DOHH2 (cell line): ENCODE data around the gene SRRD.
A peak's percentile ranks its signal among the peaks of the same experiment; 100 is the strongest.

Source experiments
- H3F3A ChIP-seq: fragments of 200-600 bp; sonication (generic), shearing (Covaris generic); 2 replicates; pipeline ENCODE4 v1.6.0; 2016; ENCODE audit warnings: antibody characterized with exemption, mild to moderate bottlenecking; ENCODE audit not compliant: control insufficient read depth, insufficient read depth
- H3K27ac ChIP-seq: fragments of 200-600 bp; sonication (generic); 2 replicates; pipeline ENCODE4 v1.5.1; 2014; ENCODE audit warnings: low read depth, mild to moderate bottlenecking, low read length, moderate library complexity
- H3K27me3 ChIP-seq: fragments of 200-600 bp; sonication (generic); 2 replicates; pipeline ENCODE4 v1.6.1; 2014; ENCODE audit warnings: mild to moderate bottlenecking, low read length, mixed read lengths; ENCODE audit not compliant: control insufficient read depth
- H3K36me3 ChIP-seq: fragments of 200-600 bp; sonication (generic); 2 replicates; pipeline ENCODE4 v1.6.1; 2014; ENCODE audit warnings: mild to moderate bottlenecking, low read length, moderate library complexity, mixed read lengths; ENCODE audit not compliant: control insufficient read depth
- H3K4me1 ChIP-seq: fragments of 200-600 bp; sonication (generic); 2 replicates; pipeline ENCODE4 v1.6.1; 2014; ENCODE audit warnings: mild to moderate bottlenecking, low read length, mixed read lengths; ENCODE audit not compliant: control insufficient read depth
- H3K4me2 ChIP-seq: fragments of 200-600 bp; sonication (generic); 2 replicates; pipeline ENCODE4 v1.6.0; 2014; ENCODE audit warnings: mild to moderate bottlenecking, low read length, moderate library complexity
- H3K4me3 ChIP-seq: fragments of 200-600 bp; sonication (generic); 2 replicates; pipeline ENCODE4 v1.5.1; 2014; ENCODE audit warnings: mild to moderate bottlenecking, low read length, mixed read lengths
- H3K79me2 ChIP-seq: fragments of 200-600 bp; sonication (generic); 2 replicates; pipeline ENCODE4 v1.6.1; 2014; ENCODE audit warnings: mild to moderate bottlenecking, low read length, mixed read lengths; ENCODE audit not compliant: control insufficient read depth
- H3K9me2 ChIP-seq: fragments of 200-600 bp; sonication (generic); replicated peaks from 2 replicates; pipeline ENCODE4 v1.6.1; 2014; ENCODE audit warnings: mild to moderate bottlenecking, low read length, mixed read lengths; ENCODE audit not compliant: control insufficient read depth
- H3K9me3 ChIP-seq: fragments of 200-600 bp; sonication (generic); 2 replicates; pipeline ENCODE4 v1.6.1; 2014; ENCODE audit warnings: antibody characterized with exemption, low read length, mixed read lengths; ENCODE audit not compliant: control insufficient read depth, insufficient read depth
- H4K20me1 ChIP-seq: fragments of 200-600 bp; sonication (generic); 2 replicates; pipeline ENCODE4 v1.6.0; 2014; ENCODE audit warnings: low read depth, mild to moderate bottlenecking, antibody characterized with exemption, low read length, moderate library complexity; ENCODE audit not compliant: control insufficient read depth, insufficient read depth
- EZH2phosphoT487 ChIP-seq: fragments of 200-600 bp; sonication (generic); IDR thresholded peaks from 2 replicates; pipeline ENCODE4 v1.6.1; 2017; ENCODE audit warnings: borderline replicate concordance, mild to moderate bottlenecking, antibody characterized with exemption, low read length, moderate library complexity, mixed read lengths
- TF ChIP-seq, protein P1 (sequence below): fragments of 200-600 bp; sonication (generic); IDR thresholded peaks from one replicate; pipeline ENCODE4 v1.5.1; 2014; ENCODE audit warnings: antibody characterized with exemption, mild to moderate bottlenecking, low read depth, low read length; ENCODE audit not compliant: poor library complexity, severe bottlenecking

The SRRD gene

DNA sequence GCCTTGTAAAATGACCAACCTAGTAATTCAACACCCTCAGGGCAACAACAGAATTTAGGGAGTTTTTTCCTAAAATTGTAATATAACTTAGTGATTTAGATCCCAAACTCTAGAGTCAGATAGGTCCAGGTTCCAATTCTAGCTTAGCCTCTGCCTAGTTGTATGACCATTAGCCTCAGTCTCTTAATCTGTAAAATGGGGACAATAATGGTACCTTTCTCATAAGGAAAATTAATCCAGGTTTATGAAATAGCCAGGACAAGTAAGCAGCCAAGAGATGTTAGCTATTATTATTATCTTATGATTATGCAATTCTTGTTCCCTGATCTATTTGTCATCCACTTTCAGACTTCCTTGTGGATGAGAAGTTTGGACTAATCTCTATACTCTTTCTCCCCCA lies 24.5 kb downstream of the SRRD start:
- peaks cover 14% of the 10 kb centered on the region for H3F3A ChIP-seq
- no peaks in the 10 kb centered on the region for H3K9me2 ChIP-seq
- H3K4me2 ChIP-seq: no peak overlapping the region
- H3K79me2 ChIP-seq: peaks cover 50% of the 10 kb centered on the region
- no peak for TF ChIP-seq EZH2phosphoT487
- TF ChIP-seq, protein P1, sequence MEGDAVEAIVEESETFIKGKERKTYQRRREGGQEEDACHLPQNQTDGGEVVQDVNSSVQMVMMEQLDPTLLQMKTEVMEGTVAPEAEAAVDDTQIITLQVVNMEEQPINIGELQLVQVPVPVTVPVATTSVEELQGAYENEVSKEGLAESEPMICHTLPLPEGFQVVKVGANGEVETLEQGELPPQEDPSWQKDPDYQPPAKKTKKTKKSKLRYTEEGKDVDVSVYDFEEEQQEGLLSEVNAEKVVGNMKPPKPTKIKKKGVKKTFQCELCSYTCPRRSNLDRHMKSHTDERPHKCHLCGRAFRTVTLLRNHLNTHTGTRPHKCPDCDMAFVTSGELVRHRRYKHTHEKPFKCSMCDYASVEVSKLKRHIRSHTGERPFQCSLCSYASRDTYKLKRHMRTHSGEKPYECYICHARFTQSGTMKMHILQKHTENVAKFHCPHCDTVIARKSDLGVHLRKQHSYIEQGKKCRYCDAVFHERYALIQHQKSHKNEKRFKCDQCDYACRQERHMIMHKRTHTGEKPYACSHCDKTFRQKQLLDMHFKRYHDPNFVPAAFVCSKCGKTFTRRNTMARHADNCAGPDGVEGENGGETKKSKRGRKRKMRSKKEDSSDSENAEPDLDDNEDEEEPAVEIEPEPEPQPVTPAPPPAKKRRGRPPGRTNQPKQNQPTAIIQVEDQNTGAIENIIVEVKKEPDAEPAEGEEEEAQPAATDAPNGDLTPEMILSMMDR: no peak
- no peaks in the 10 kb centered on the region for H3K9me3 ChIP-seq
- peaks cover 79% of the 10 kb centered on the region for H3K36me3 ChIP-seq
- H3K4me1 ChIP-seq: peaks cover 29% of the 10 kb centered on the region
- peaks cover 7% of the 10 kb centered on the region; the same call in 1 of the 2 replicates for H4K20me1 ChIP-seq
- H3K27me3 ChIP-seq: no peaks in the 10 kb centered on the region
- no peak overlapping the region for H3K4me3 ChIP-seq
- H3K27ac ChIP-seq: no peak overlapping the region

DNA sequence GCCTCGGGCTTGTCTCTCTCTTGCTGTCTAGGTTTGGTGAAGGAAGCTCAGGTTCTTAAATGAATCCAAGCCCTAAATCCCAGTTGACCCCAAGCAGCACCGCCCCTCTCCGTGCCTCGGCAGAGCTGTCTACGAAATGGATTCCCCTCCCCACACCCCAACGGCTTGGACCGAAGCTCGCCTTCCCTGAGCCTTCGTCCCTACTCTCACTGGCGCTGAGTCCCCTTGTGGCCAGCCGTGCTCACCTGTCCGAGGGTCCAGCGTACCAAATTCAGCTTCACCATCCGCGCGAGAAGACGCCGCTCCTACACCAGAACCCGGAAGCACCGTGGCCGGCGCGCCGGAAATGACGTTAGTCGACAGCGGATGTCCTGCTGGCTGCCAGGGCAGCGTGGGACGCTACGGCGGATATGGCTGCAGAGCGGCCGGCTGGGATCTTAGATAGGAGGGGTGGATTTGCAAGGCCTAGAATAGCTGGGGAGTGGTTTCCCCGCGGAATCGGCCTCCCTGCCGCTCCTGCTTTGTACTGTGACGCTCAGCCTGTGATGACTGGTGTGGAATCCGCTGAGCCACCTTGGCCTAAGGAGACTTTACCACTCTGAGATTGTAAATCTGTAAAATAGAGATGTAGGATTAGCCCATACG lies 28.6 kb downstream of the SRRD start, which contains the start of gene TFIP11:
Gene TFIP11, minus strand, starts transcription at position 325 of the 645 bp plus-strand sequence. CDS start 2,201 bp downstream, outside the sequence.
- TF ChIP-seq, protein P1: no peak
- TF ChIP-seq EZH2phosphoT487: no peak
- H3K36me3 ChIP-seq: peaks cover 56% of the 10 kb centered on the region
- H4K20me1 ChIP-seq: peaks cover 7% of the 10 kb centered on the region; the same call in 1 of the 2 replicates
- no peaks in the 10 kb centered on the region for H3K9me3 ChIP-seq
- H3K27ac ChIP-seq: peak within 1 kb of the TSS; percentile 61
- H3K79me2 ChIP-seq: peaks cover 85% of the 10 kb centered on the region
- H3K4me2 ChIP-seq: peak within 1 kb of the TSS; percentile 78
- H3K4me3 ChIP-seq: peak within 1 kb of the TSS; percentile 94
- peaks cover 6% of the 10 kb centered on the region; the same call in 1 of the 2 replicates for H3F3A ChIP-seq
- no peaks in the 10 kb centered on the region for H3K27me3 ChIP-seq
- H3K4me1 ChIP-seq: peaks cover 45% of the 10 kb centered on the region
- H3K9me2 ChIP-seq: no peaks in the 10 kb centered on the region

DNA sequence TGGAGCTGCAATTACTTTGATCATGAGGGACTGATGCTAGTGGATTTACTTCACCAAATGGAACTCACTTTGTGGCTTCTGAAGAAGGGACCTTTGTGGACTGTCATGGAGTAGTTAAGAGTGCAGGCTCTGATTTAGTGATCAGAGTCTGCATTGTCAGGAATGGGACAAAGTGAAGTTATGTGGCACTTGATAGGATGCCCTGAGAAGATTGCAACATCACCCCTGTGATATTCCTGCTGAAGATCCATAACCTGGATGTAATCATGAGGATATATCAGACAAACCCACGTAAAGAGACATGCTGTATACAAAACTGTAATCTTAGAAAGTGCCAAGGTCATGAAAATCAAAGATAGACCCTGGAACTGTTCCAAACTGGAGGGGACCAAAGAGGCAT lies 30.2 kb downstream of the SRRD start:
- H3K4me3 ChIP-seq: peak overlapping the region; percentile 94
- peaks cover 4% of the 10 kb centered on the region; the same call in 1 of the 2 replicates for H3F3A ChIP-seq
- peaks cover 45% of the 10 kb centered on the region for H3K4me1 ChIP-seq
- peak overlapping the region; percentile 61 for H3K27ac ChIP-seq
- H3K36me3 ChIP-seq: peaks cover 46% of the 10 kb centered on the region
- H3K79me2 ChIP-seq: peaks cover 76% of the 10 kb centered on the region
- no peaks in the 10 kb centered on the region for H3K9me2 ChIP-seq
- no peak for TF ChIP-seq EZH2phosphoT487
- TF ChIP-seq, protein P1: no peak
- H3K4me2 ChIP-seq: peak overlapping the region; percentile 78
- H4K20me1 ChIP-seq: peaks cover 7% of the 10 kb centered on the region; the same call in 1 of the 2 replicates
- no peaks in the 10 kb centered on the region for H3K27me3 ChIP-seq
- H3K9me3 ChIP-seq: no peaks in the 10 kb centered on the region
